IMR-90 (cell line): ENCODE data around the gene CDC42BPA. TPM values are rescaled to one million over a fixed set of nuclear protein-coding genes. Genes with fewer than 3 reads are reported as not detected.

ENCODE experiments used
- ATAC-seq: fragments of 200-7000 bp; cut with Tn5 transposase; 2 replicates; pipeline ENCODE4 v1.9.1; 2020; ENCODE audit warnings: low read depth, mild to moderate bottlenecking, moderate library complexity
- BruUV-seq: library from RNA; stranded (reverse); fragments of 400-500 nt; replicated peaks from 2 replicates; lab custom pipeline; 2021; lab: Mats Ljungman, UMichigan
- CTCF ChIA-PET: fragments of 300-600 bp; formaldehyde crosslinking; extraction: SDS; loops from one replicate; lab custom pipeline; 2021; ENCODE audit warnings: antibody characterized with exemption; lab: Yijun Ruan, JAX
- POLR2A ChIA-PET: fragments of 300-600 bp; sonication (Branson Sonifier 250); formaldehyde crosslinking; loops from one replicate; lab custom pipeline; 2022; ENCODE audit warnings: antibody characterized with exemption; ENCODE audit not compliant: unreplicated experiment; lab: Charles Lee
- DNase-seq: peaks from one replicate; pipeline ENCODE4 v3.0.0; 2013
- H2AFZ ChIP-seq: replicated peaks from 2 replicates; pipeline ENCODE3; 2013; ENCODE audit warnings: low read length, mild to moderate bottlenecking; ENCODE audit not compliant: poor library complexity
- H2AK5ac ChIP-seq: 2 replicates; pipeline ENCODE4 v1.6.1; 2013; ENCODE audit warnings: low read depth, low read length, inconsistent platforms
- H2AK9ac ChIP-seq: replicated peaks from 2 replicates; pipeline ENCODE3; 2013; ENCODE audit warnings: mild to moderate bottlenecking, low read depth, low read length, moderate library complexity; ENCODE audit not compliant: poor library complexity
- H2BK120ac ChIP-seq: 2 replicates; pipeline ENCODE4 v1.6.1; 2013; ENCODE audit warnings: low read depth, low read length, inconsistent platforms
- H2BK15ac ChIP-seq: 3 replicates; pipeline ENCODE4 v1.6.1; 2013; ENCODE audit warnings: low read depth, low read length, inconsistent platforms
- H2BK20ac ChIP-seq: 2 replicates; pipeline ENCODE4 v1.6.1; 2013; ENCODE audit warnings: low read depth, mild to moderate bottlenecking, inconsistent platforms, low read length, moderate library complexity
- H2BK5ac ChIP-seq: 2 replicates; pipeline ENCODE4 v1.6.1; 2013; ENCODE audit warnings: mild to moderate bottlenecking, low read depth, low read length, inconsistent platforms; ENCODE audit not compliant: poor library complexity, severe bottlenecking
- H3K14ac ChIP-seq: replicated peaks from 2 replicates; pipeline ENCODE4 v1.6.1; 2013; ENCODE audit warnings: low read depth, low read length, inconsistent platforms
- H3K18ac ChIP-seq: 2 replicates; pipeline ENCODE4 v1.6.1; 2013; ENCODE audit warnings: low read depth, low read length, control low read depth
- H3K23ac ChIP-seq: 2 replicates; pipeline ENCODE4 v1.6.1; 2013; ENCODE audit warnings: low read depth, low read length, inconsistent platforms
- H3K27ac ChIP-seq: 2 replicates; pipeline ENCODE4 v1.5.1; 2013; ENCODE audit warnings: mild to moderate bottlenecking, control low read depth, low read length; ENCODE audit not compliant: insufficient read depth
- H3K27me3 ChIP-seq: 2 replicates; pipeline ENCODE4 v1.6.1; 2013; ENCODE audit warnings: low read length; ENCODE audit not compliant: control insufficient read depth, insufficient read depth
- H3K36me3 ChIP-seq: 2 replicates; pipeline ENCODE4 v1.6.1; 2013; ENCODE audit warnings: low read length, mixed read lengths; ENCODE audit not compliant: control insufficient read depth, insufficient read depth
- H3K4ac ChIP-seq: 2 replicates; pipeline ENCODE4 v1.6.1; 2013; ENCODE audit warnings: low read depth, low read length, inconsistent platforms
- H3K4me1 ChIP-seq: 2 replicates; pipeline ENCODE4 v1.6.1; 2013; ENCODE audit warnings: low read length, mixed read lengths; ENCODE audit not compliant: control insufficient read depth, insufficient read depth
- H3K4me2 ChIP-seq: 2 replicates; pipeline ENCODE4 v1.6.1; 2013; ENCODE audit warnings: low read depth, mild to moderate bottlenecking, control low read depth, low read length, moderate library complexity
- H3K4me3 ChIP-seq: 2 replicates; pipeline ENCODE4 v1.5.1; 2013; ENCODE audit warnings: low read depth, mild to moderate bottlenecking, control low read depth, low read length, moderate library complexity; ENCODE audit not compliant: insufficient read depth
- H3K56ac ChIP-seq: 2 replicates; pipeline ENCODE4 v1.6.1; 2013; ENCODE audit warnings: low read length, inconsistent platforms; ENCODE audit not compliant: insufficient read depth; ENCODE audit errors: extremely low read depth
- H3K79me1 ChIP-seq, 2 experiments: 2 replicates each; pipeline ENCODE4 v1.6.1; 2013; ENCODE audit warnings: low read length in 2 of 2, inconsistent platforms in 1 of 2, low read depth in 1 of 2
- H3K9ac ChIP-seq: 2 replicates; pipeline ENCODE4 v1.6.1; 2013; ENCODE audit warnings: low read depth, low read length, control low read depth
- H3K9me1 ChIP-seq: 2 replicates; pipeline ENCODE4 v1.6.1; 2013; ENCODE audit warnings: low read length, inconsistent platforms; ENCODE audit not compliant: insufficient read depth
- H3K9me3 ChIP-seq: 2 replicates; pipeline ENCODE4 v1.6.1; 2013; ENCODE audit warnings: low read length; ENCODE audit not compliant: control insufficient read depth, insufficient read depth
- H4K20me1 ChIP-seq: 2 replicates; pipeline ENCODE4 v1.6.1; 2013; ENCODE audit warnings: low read length, inconsistent platforms; ENCODE audit not compliant: insufficient read depth
- H4K5ac ChIP-seq: 2 replicates; pipeline ENCODE4 v1.6.1; 2013; ENCODE audit warnings: mild to moderate bottlenecking, low read depth, low read length, control low read depth
- H4K8ac ChIP-seq, 2 experiments: 2 replicates each; pipeline ENCODE4 v1.6.1; 2013; ENCODE audit warnings: low read depth in 2 of 2, low read length in 2 of 2, control low read depth in 1 of 2, inconsistent platforms in 1 of 2
- H4K91ac ChIP-seq: 2 replicates; pipeline ENCODE4 v1.6.1; 2013; ENCODE audit warnings: low read depth, low read length, inconsistent platforms; ENCODE audit not compliant: insufficient read depth
- BHLHE40 ChIP-seq: fragments of 150-350 bp; IDR thresholded peaks from 2 replicates; pipeline ENCODE4 v1.6.1; 2016; ENCODE audit warnings: mild to moderate bottlenecking, low read depth, low read length
- ELK1 ChIP-seq: fragments of 150-350 bp; IDR thresholded peaks from 2 replicates; pipeline ENCODE4 v1.6.1; 2016; ENCODE audit warnings: low read depth, mild to moderate bottlenecking, low read length, moderate library complexity, borderline replicate concordance
- MAZ ChIP-seq: IDR thresholded peaks from 2 replicates; pipeline ENCODE4 v1.6.1; 2012; ENCODE audit warnings: low read depth, mild to moderate bottlenecking, low read length, improper control_type of control experiment, moderate library complexity, borderline replicate concordance
- USF2 ChIP-seq: fragments of 150-350 bp; IDR thresholded peaks from 2 replicates; pipeline ENCODE4 v1.6.1; 2017; ENCODE audit warnings: mild to moderate bottlenecking, antibody characterized with exemption, low read length, low read depth
- WGBS, 2 experiments: methylation state at CpG; one replicate each; pipeline versions ENCODE4 v1.1.5 to v1.1.7; 2013; ENCODE audit warnings: missing lambda C conversion rate in 2 of 2; ENCODE audit not compliant: insufficient read length in 1 of 2; ENCODE audit errors: extremely low coverage in 2 of 2; 5-methylcytosine and 5-hydroxymethylcytosine counted together
- dilution Hi-C: fragments of 300-500 bp; cut with HindIII; formaldehyde crosslinking; loops from one replicate; pipeline ENCODE4 v1.14.3; 2018; ENCODE audit warnings: low sequenced_read_pairs; ENCODE audit not compliant: unreplicated experiment
- in situ Hi-C: fragments of 300-500 bp; cut with MboI; formaldehyde crosslinking; loops from 3 replicates; pipeline ENCODE4 v1.14.3; 2019; ENCODE audit warnings: low sequenced_read_pairs, inconsistent platforms, mixed read lengths
- intact Hi-C: fragments of 100-400 bp; cut with micrococcal nuclease; formaldehyde crosslinking; loops from 2 replicates; pipeline ENCODE4 v1.10.0; 2022
- polyA plus RNA-seq, 3 experiments: library from polyadenylated mRNA; depleted of rRNA; stranded (reverse); fragments of >200 nt; gene quantifications; 2 replicates each; pipeline ENCODE4 v1.2.3, GENCODE V29; 2012; ENCODE audit warnings: low replicate concordance in 1 of 3
- total RNA-seq: library from RNA; depleted of rRNA; stranded (reverse); fragments of >200 nt; gene quantifications from 2 replicates; pipeline ENCODE4 v1.2.3, GENCODE V29; 2012

CDC42BPA gene
- total and polyA plus RNA-seq, 2 of the 4 experiments (the other 2 are of a cell fraction): 9.4 to 27.8 TPM

DNA sequence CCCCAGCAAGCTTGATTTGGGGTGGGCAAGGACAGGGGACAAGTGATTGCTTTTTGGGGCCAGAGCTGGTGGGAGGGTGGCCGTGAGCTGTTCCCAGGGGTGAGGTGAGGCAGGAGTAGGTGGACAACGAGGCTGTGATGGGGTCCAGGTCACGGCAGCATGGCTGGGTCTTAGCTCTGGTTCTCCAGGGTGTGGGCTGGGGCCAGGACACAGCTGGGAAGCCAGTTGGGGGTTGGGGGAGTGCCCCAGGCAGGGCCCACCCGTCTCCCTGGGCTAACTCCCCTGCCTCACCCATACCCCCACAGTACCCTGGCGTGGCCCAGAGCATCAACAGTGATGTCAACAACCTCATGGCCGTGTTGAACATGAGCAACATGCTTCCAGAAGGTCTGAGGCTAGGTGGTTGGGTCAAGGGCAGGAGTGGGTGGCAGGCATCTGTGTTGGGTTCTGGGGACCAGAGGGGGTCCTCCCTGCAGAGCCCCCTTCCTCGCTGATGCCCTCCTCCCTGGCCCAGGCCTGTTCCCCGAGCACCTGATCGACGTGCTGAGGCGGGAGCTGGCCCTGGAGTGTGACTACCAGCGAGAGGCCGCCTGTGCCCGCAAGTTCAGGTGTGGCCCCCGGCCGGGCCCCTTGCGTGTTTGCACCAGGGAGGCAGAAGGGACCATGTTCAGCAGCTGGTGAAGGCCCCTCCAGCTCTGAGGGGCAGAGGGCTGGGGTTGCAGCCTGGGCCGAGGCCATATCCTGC is 334.9 kb downstream of the CDC42BPA start:
- CTCF ChIA-PET: no interaction called here
- H4K5ac ChIP-seq: no peak overlapping the region

More for the DNA sequence above, 334.9 kb downstream of the CDC42BPA start:
- H2BK5ac ChIP-seq: no peak overlapping the region
- TF ChIP-seq BHLHE40 (no peak), USF2 (no peak), ELK1 (no peak), MAZ (no peak)
- ATAC-seq: no peak
- no peak overlapping the region for H3K4me3 ChIP-seq
- no peak overlapping the region for H3K27ac ChIP-seq
- H3K23ac ChIP-seq: no peak overlapping the region
- H2AFZ ChIP-seq: no peak overlapping the region
- no peak overlapping the region for H2BK120ac ChIP-seq
- H3K4me1 ChIP-seq: no peaks in the 10 kb centered on the region
- dilution Hi-C loops: no loop called here
- no peak overlapping the region for H3K14ac ChIP-seq
- H4K91ac ChIP-seq: no peak overlapping the region
- no peak overlapping the region for H3K4ac ChIP-seq
- H4K8ac ChIP-seq: no peak overlapping the region
- no peak overlapping the region for H3K18ac ChIP-seq
- 89% methylated on average over 5 of the region's 18 CpGs; no CpG with 5 or more reads in 1 of the 2 experiments for WGBS, 2 experiments
- H2AK9ac ChIP-seq: no peak overlapping the region
- BruUV-seq: no TSS peak
- no peaks in the 10 kb centered on the region for H3K79me1 ChIP-seq
- no peaks in the 10 kb centered on the region for H4K20me1 ChIP-seq
- no peak overlapping the region for H2BK15ac ChIP-seq
- POLR2A ChIA-PET: no interaction called here
- no peak overlapping the region; the same call in 1 of the 2 replicates for H2AK5ac ChIP-seq
- H3K9ac ChIP-seq: no peak overlapping the region
- intact Hi-C loops: loop anchor here (10.0 kb wide), 1 partner anchor 439 kb away; the partner anchor contains the start of gene STUM
- in situ Hi-C loops: no loop called here
- H3K9me3 ChIP-seq: no peaks in the 10 kb centered on the region
- peaks cover 9% of the 10 kb centered on the region; the same call in 1 of the 2 replicates for H3K36me3 ChIP-seq
- H3K4me2 ChIP-seq: no peak overlapping the region
- no peak for DNase-seq
- no peaks in the 10 kb centered on the region for H3K9me1 ChIP-seq
- no peaks in the 10 kb centered on the region for H3K27me3 ChIP-seq
- H2BK20ac ChIP-seq: no peak overlapping the region
- no peak overlapping the region for H3K56ac ChIP-seq
